A549 (cell line): ENCODE results near the gene CMTM4.

ENCODE experiments used
- CHD2 ChIP-seq: fragments of 150-350 bp; IDR thresholded peaks from 2 replicates; pipeline ENCODE4 v1.6.1; 2014; ENCODE audit warnings: low read length; ENCODE audit not compliant: partially characterized antibody
- CTCF ChIP-seq: fragments of >200 bp; sonication (Bioruptor Twin); formaldehyde crosslinking; IDR thresholded peaks from 3 replicates; pipeline ENCODE4 v1.5.1; 2016
- EP300 ChIP-seq, 2 experiments: fragments of >200 bp; sonication (Bioruptor Twin); formaldehyde crosslinking; IDR thresholded peaks; 2 replicates in 1 of 2; 3 replicates in 1 of 2; pipeline ENCODE4 v1.6.1; 2016 to 2017
- ESRRA ChIP-seq: fragments of 150-350 bp; IDR thresholded peaks from 2 replicates; pipeline ENCODE4 v1.6.1; 2014; ENCODE audit warnings: mild to moderate bottlenecking, low read length, borderline replicate concordance
- FOSL2 ChIP-seq, 2 experiments: fragments of 450-650 bp in 1 of 2; fragments of >200 bp in 1 of 2; sonication (Bioruptor Twin) in 1 of 2; formaldehyde crosslinking; IDR thresholded peaks; 2 replicates each; pipeline versions ENCODE4 v1.5.0 to v1.6.1; 2016 to 2020; ENCODE audit warnings: mild to moderate bottlenecking in 1 of 2, moderate library complexity in 1 of 2
- HDAC2 ChIP-seq: fragments of 200-600 bp; sonication (generic); IDR thresholded peaks from 2 replicates; pipeline ENCODE4 v1.6.1; 2016
- HOXB13 ChIP-seq: fragments of 250-450 bp; sonication (Bioruptor Pico); IDR thresholded peaks from 2 replicates; pipeline ENCODE4 v1.5.0; 2020; ENCODE audit warnings: low read depth, mild to moderate bottlenecking, moderate library complexity
- MAFK ChIP-seq: fragments of 450-650 bp; IDR thresholded peaks from 2 replicates; pipeline ENCODE4 v1.6.1; 2014; ENCODE audit not compliant: partially characterized antibody
- PHF8 ChIP-seq: fragments of 200-600 bp; sonication (generic); IDR thresholded peaks from 2 replicates; pipeline ENCODE4 v1.6.1; 2016; ENCODE audit warnings: low read depth, mild to moderate bottlenecking, antibody characterized with exemption, moderate library complexity, borderline replicate concordance
- POLR2A ChIP-seq: IDR thresholded peaks from 2 replicates; pipeline ENCODE4 v1.6.1; 2012; ENCODE audit warnings: mild to moderate bottlenecking, low read length
- RFX5 ChIP-seq: fragments of 450-650 bp; IDR thresholded peaks from 2 replicates; pipeline ENCODE4 v1.7.1; 2014; ENCODE audit warnings: antibody characterized with exemption, mild to moderate bottlenecking, moderate library complexity
- SMC3 ChIP-seq: fragments of >200 bp; sonication (Bioruptor Twin); formaldehyde crosslinking; IDR thresholded peaks from 3 replicates; pipeline ENCODE4 v1.6.1; 2018; ENCODE audit warnings: inconsistent platforms
- ZC3H11A ChIP-seq: fragments of 450-650 bp; IDR thresholded peaks from 2 replicates; pipeline ENCODE4 v1.6.1; 2014; ENCODE audit warnings: antibody characterized with exemption, mild to moderate bottlenecking
- TF ChIP-seq, protein P1 (sequence below): fragments of 450-650 bp; IDR thresholded peaks from 2 replicates; pipeline ENCODE4 v1.6.1; 2014; ENCODE audit warnings: antibody characterized with exemption

DNA sequence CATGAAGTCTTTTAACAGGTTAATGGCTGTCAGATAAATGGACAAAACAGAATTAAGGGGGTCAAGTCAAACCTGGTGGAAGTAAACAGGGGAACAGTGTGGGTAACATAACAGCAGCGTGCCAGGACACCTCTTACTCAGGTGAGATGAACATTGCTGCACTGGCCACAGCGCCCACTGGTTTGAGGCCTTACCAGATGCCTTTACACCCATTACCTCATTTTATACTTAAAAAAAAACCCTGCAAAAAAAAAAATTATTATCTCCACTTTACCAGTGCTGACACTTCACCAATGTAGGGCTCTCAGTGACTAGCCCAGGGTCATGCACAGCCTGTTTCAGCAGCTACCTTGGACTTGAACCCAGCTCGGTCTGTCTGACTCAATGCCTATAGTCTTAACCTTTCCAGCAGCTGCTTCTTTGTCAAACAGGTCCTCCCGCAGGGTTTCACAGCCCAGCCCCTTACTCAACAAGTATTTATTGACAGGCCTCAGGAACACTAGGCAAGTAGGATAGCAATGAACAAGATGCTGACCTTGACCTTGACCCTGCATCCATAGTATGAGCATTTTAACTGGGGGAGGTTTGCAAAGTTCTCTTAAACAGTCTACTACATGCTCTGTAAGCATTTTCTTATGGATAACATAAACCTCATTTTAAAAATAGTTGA is 61.9 kb downstream of the CMTM4 start:
- no peak for TF ChIP-seq ZC3H11A
- no peak for TF ChIP-seq MAFK
- no peak for TF ChIP-seq EP300 (IDR thresholded peaks at IDR 0.05)
- no peak for TF ChIP-seq RFX5
- TF ChIP-seq CTCF, result no peak
- no peak for TF ChIP-seq SMC3
- TF ChIP-seq CHD2, result no peak
- no peak for TF ChIP-seq PHF8
- no peak for TF ChIP-seq HDAC2
- TF ChIP-seq, protein P1, sequence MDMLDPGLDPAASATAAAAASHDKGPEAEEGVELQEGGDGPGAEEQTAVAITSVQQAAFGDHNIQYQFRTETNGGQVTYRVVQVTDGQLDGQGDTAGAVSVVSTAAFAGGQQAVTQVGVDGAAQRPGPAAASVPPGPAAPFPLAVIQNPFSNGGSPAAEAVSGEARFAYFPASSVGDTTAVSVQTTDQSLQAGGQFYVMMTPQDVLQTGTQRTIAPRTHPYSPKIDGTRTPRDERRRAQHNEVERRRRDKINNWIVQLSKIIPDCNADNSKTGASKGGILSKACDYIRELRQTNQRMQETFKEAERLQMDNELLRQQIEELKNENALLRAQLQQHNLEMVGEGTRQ, result no peak
- TF ChIP-seq POLR2A, result no peak
- no peak for TF ChIP-seq HOXB13 (CRISPR knock-in tag)
- TF ChIP-seq ESRRA, result no peak
- TF ChIP-seq FOSL2 (IDR thresholded peaks at IDR 0.05), result no peak
- TF ChIP-seq FOSL2 (CRISPR knock-in tag; IDR thresholded peaks at IDR 0.05), result no peak
